Mucosa of gallbladder (tissue), 1 donor: ENCODE data around the gene DGKH. TPM values are rescaled to one million over a fixed set of nuclear protein-coding genes. Genes with fewer than 3 reads are reported as not detected.
A peak's percentile ranks its signal among the peaks of the same experiment; 100 is the strongest.
"Not testable (repeated sequence)": the region's sequence is repeated elsewhere in the genome, so short reads cannot be mapped to it uniquely, and the experiment has no call there.

ENCODE experiments used
- DNase-seq: peaks from one replicate; pipeline ENCODE4 v3.0.0-alpha.2; 2020; ENCODE audit warnings: low spot score
- total RNA-seq: library from RNA; stranded (reverse); gene quantifications from one replicate; pipeline ENCODE4 v1.2.1, GENCODE V29; 2021
- donor health status: DM: no; HTN: no; CAD: no.

The DGKH gene
- total RNA-seq, 1 donor from 2014 or later: 16.8 TPM

- DNase-seq: not testable (repeated sequence)
Observed at GRCh38 chr13:42163338-42163737, 114.9 kb downstream of the DGKH start.

GRCh38 chr13:42163910-42164309, 115.5 kb downstream of the DGKH start:
- DNase-seq: not testable (repeated sequence)

GRCh38 chr13:42164557-42165125, 116.2 kb downstream of the DGKH start:
- DNase-seq: no peak

- DNase-seq: no peak
Observed at GRCh38 chr13:42168496-42168895, 120.0 kb downstream of the DGKH start.

DNA sequence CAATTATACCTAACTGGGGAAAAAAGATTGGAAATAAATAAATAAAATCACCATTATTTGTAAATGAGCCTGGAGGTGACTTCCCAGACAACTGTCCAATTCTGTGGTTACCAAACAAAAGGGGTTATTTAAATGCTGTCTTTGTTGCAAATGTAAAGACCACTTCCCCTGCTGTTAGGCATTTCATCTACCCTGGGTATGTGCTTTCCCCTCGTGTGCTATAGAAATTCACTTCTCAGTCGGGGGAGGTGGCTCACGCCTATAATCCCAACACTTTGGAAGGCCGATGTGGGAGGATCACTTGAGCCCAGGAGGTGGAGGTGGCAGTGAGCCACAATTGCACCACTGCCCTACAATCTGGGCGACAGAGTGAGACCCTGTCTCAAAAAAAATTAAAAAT, 121.6 kb downstream of the DGKH start:
- no peak for DNase-seq

- DNase-seq: no peak
Observed at GRCh38 chr13:42173789-42174343, 125.4 kb downstream of the DGKH start.

GRCh38 chr13:42174344-42175162, 126.1 kb downstream of the DGKH start:
- DNase-seq: peak; percentile 14

GRCh38 chr13:42176294-42176693, 127.8 kb downstream of the DGKH start:
- DNase-seq: no peak

- DNase-seq: no peak
Observed at GRCh38 chr13:42177189-42177588, 128.7 kb downstream of the DGKH start.

DNA sequence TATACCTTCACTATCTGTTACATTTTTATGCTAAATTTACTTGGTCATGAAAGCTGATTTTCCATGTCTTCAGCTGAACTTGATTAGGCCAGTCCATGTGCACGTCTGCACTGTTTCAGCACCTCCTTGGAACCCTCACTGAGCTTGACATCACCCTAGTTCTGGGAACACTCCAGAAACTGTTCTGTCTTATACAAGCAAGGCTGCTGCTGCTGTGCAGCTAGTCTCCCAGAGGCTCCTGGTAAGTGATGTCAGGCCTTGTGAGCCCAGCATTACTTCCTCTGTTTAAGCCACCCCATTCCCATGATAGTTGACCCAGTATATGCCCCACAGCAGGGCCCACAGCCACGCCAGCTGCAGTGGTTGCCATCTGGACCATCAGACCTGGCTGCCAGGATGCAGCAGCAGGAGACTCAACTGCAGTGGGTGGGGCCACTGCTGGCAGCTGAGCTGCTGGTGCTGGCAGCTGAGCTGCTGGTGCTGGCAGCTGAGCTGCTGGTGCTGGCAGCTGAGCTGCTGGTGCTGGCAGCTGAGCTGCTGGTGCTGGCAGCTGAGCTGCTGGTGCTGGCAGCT, 133.0 kb downstream of the DGKH start:
- DNase-seq: peak; percentile 16

GRCh38 chr13:42189061-42189460, 140.6 kb downstream of the DGKH start:
- DNase-seq: no peak

DNA sequence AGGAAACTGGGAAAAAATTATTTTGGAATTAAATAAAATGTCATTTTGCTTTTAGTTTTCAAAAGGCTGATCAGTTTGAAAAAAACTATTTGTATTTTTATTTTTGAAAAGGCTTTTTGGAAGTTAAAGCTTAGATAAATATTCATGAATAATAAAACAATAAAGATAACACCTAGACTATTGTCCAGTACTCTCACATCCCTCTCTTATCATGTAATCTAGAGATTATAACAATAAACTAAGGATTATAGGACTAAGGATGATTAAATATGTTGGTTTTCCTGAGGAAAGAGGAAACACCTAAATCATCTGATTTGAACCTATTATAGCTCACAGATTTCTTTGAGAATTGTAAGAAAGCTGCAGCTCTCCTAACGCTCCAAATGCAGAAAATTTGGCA, 142.1 kb downstream of the DGKH start:
- no peak for DNase-seq

DNA sequence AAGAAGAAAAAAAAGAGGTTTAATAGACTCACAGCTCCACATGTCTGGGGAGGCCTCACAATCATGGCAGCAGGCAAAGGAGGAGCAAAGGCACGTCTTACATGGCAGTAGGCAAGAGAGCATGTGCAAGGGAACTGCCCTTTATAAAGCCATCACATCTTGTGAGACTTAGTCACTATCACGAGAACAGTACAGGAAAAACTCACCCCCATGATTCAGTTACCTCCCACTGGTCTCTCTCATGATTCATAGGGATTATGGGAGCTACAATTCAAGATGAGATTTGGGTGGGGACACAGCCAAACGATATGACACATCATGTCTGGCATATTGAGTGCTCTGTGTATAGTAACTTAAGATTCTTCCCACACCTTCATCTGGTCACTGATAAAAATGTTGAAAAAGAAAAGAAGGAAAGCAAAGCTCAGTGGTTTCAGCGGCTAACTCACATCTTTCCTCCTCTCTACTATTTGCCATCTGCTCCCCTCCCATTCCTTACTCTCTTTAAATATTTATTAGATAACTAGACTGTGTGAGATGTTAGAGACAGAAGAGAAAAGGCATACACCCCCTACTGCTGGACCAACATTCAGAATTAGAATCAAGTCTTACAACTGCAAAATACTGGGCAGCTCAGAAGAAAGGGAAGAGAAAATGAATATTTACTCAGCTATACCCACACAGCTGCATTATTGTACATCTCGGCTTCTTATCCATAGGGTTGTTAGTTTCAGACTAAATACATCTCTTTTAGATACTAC, 163.4 kb downstream of the DGKH start:
- no peak for DNase-seq

DNA sequence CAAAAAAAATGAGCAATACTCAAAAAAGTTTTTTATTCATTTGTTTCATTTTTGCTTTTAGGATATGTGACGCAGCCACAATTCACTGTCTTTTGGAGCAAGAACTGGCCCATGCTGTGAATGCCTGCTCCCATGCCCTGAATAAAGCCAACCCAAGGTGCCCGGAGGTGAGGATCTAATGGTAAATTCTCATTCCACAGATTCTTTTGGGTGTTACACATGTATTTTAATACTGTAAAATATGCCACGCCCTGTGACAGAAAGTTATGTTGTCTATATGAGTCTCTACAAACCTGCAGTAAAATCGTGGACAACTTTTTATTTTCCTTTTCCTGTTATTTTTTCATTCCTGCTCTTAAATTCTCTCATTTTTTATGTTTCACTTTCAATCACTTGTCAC, 166.0 kb downstream of the DGKH start:
- no peak for DNase-seq

DNA sequence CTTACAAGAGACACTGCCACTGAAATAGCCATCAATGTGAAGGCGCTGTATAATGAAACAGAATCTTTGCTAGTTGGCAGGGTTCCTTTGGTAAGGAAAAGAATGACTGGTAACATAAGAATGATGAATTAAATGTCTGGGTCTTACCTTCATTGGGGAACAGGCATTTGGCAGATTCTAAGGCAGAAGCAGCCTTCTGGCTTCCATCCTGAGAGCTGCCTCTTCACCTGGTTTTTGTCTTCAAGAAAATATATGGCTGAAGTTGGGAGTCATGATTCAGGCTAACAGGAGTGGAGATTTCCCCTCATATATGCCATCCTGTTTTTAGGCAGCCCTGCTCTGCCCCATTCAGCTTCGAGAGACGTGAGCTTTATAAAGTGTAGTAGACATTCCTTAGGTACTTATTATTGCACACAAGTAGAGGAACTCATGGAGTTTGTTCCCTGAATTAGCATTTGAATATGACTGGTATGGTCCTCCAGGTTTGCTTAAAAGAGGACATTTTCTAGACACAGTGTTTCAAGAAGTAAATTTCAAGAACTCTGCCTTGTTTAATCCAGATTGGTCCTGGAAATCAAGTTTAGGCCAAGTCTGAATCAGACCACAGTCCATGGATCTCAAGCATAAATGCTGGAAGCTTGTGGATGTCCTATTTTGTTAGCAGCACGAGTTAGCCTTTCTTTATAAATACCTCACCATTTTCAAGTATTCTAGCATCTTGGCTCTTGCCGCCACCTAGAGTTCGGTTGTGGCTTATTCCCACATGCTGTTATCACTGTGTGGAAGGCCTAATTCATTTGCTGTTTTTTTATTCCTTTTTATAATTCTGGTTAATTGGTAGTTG, 167.4 kb downstream of the DGKH start:
- DNase-seq: peak; percentile 17

GRCh38 chr13:42216422-42216735, 167.9 kb downstream of the DGKH start:
- no peak for DNase-seq

GRCh38 chr13:42218576-42218975, 170.1 kb downstream of the DGKH start:
- no peak for DNase-seq

GRCh38 chr13:42219051-42219450, 170.6 kb downstream of the DGKH start:
- no peak for DNase-seq

GRCh38 chr13:42219876-42220275, 171.4 kb downstream of the DGKH start:
- no peak for DNase-seq

DNA sequence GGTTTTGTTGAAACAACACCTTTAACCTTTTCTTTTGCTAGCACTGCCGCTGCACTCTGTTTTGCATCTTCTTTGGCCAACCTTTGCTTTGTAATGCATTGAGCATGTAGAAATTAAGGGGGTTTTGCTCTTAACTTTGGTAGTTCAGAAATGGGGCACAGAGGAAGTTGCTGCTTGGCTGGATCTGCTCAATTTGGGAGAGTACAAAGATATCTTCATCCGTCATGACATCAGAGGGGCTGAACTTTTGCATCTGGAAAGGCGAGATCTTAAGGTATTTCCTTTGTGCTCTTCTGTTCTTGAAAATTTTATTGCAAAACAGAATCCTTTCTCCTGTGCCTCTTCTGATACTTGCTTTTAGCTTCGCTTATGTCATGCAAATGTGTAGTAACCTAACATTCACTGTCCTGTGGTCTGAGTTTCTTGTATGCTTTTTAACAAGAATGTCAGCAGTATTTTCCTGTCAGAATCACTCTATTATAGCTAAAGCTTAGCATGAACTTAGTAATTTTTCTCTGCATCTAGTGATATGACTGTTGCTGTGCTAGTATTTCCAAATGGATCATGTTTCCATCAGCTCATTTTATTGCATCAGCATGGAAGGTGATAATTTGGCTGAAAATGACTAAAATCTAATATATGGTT, 172.8 kb downstream of the DGKH start:
- DNase-seq: no peak

DNA sequence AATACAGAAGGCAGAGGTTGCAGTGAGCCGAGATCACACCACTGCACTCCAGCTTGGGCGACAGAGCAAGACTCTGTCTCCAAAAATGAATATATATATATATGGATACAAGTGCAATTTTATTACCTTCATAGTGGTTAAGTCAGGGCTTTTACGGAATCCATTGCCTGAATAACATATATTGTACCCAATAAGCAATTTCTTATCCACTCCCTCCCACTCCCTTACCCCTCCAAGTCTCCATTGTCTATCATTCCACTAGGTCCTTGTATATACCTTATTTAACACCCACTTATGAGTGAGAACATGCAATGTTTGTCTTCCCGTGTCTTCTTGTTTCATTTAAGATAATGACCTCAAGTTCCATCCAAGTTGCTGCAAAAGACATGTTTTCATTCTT, 175.2 kb downstream of the DGKH start:
- DNase-seq: no peak
